ENCODE data around the gene AMOTL1.

The AMOTL1 gene

DNA sequence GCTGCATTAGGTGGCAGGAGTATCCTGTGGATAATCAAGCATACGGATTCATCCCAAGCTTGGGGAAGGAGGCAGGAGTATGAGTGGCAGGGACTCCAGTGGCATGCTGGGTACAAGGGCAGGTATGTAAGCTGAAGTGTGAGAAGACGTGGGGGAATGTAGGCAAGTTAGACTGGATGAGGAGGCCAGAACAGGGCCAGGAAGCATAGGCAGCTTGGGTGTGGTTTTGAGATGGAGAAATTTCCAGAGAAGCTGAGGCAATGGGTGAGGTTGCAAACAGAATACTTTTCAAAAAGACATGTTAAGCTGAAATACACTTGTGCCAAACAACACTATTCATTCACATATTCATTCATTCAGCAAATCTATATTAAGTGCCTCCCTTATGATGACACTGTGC, 43.1 kb upstream of the AMOTL1 start:
- TF ChIP-seq, protein P1, sequence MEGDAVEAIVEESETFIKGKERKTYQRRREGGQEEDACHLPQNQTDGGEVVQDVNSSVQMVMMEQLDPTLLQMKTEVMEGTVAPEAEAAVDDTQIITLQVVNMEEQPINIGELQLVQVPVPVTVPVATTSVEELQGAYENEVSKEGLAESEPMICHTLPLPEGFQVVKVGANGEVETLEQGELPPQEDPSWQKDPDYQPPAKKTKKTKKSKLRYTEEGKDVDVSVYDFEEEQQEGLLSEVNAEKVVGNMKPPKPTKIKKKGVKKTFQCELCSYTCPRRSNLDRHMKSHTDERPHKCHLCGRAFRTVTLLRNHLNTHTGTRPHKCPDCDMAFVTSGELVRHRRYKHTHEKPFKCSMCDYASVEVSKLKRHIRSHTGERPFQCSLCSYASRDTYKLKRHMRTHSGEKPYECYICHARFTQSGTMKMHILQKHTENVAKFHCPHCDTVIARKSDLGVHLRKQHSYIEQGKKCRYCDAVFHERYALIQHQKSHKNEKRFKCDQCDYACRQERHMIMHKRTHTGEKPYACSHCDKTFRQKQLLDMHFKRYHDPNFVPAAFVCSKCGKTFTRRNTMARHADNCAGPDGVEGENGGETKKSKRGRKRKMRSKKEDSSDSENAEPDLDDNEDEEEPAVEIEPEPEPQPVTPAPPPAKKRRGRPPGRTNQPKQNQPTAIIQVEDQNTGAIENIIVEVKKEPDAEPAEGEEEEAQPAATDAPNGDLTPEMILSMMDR (IDR thresholded peaks at IDR 0.05; ENCODE audit: insufficient read depth, low read length, poor library complexity, severe bottlenecking): no peak
- Histone ChIP-seq H3K27me3 (replicated peaks; ENCODE audit: control insufficient read depth, insufficient read depth, low read length) (no peaks in the 10 kb centered on the region; the same call in 1 of the 2 replicates), H3K36me3 (ENCODE audit: control insufficient read depth, insufficient read depth, low read length) (no peaks in the 10 kb centered on the region), H3K4me3 (replicated peaks; ENCODE audit: low read depth, low read length) (no peak overlapping the region)
- DNase-seq (ENCODE audit: extremely low read depth, insufficient read length): no peak

DNA sequence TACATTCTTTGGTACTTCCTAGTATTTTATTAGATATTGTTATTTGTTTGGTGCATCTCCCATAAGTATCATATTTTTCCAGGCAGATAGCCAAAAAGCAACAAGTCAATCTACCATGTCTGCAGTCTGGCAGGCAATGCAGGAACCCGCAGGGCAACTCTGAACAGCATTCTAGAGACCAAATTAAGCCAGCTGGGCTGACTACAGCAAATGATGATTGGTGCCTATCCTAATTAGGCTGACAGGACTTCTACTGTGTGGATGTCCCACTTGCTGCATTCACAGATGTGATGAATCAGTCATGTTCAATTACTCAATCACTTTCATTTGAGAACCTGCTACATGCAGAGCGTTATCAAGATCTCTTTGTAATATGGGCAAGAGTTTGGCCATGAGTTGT, 40.3 kb upstream of the AMOTL1 start:
- TF ChIP-seq, protein P1 (IDR thresholded peaks at IDR 0.05; ENCODE audit: insufficient read depth, low read length, poor library complexity, severe bottlenecking): no peak
- Histone ChIP-seq H3K36me3 (ENCODE audit: control insufficient read depth, insufficient read depth, low read length) (no peaks in the 10 kb centered on the region), H3K4me3 (replicated peaks; ENCODE audit: low read depth, low read length) (no peak overlapping the region), H3K27me3 (replicated peaks; ENCODE audit: control insufficient read depth, insufficient read depth, low read length) (no peaks in the 10 kb centered on the region; the same call in 1 of the 2 replicates)
- no peak for DNase-seq (ENCODE audit: extremely low read depth, insufficient read length)

DNA sequence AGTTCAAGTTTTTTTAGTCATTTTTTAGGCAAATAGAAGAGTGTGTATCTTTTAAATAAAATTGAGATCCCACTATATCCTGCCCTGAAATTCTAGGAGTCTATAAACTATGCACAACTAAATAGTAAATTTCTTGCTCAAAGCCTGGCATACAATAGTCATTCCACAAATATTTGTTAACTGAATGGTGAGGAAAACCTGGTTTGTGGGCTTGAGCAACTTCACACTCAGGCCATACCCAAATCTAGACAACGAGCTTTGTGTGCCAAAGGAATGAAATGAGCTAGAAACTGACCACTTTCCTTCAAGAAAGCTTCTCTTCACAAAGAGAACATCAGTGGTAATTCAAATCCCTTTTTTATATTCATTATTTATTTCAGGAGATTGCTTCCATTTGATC, 39.6 kb upstream of the AMOTL1 start:
- DNase-seq (ENCODE audit: extremely low read depth, insufficient read length): no peak
- TF ChIP-seq, protein P1 (IDR thresholded peaks at IDR 0.05; ENCODE audit: insufficient read depth, low read length, poor library complexity, severe bottlenecking): no peak
- H3K36me3 ChIP-seq (ENCODE audit: control insufficient read depth, insufficient read depth, low read length): no peaks in the 10 kb centered on the region
- no peaks in the 10 kb centered on the region; the same call in 1 of the 2 replicates for H3K27me3 ChIP-seq (replicated peaks; ENCODE audit: control insufficient read depth, insufficient read depth, low read length)
- H3K4me3 ChIP-seq (replicated peaks; ENCODE audit: low read depth, low read length): no peak overlapping the region

DNA sequence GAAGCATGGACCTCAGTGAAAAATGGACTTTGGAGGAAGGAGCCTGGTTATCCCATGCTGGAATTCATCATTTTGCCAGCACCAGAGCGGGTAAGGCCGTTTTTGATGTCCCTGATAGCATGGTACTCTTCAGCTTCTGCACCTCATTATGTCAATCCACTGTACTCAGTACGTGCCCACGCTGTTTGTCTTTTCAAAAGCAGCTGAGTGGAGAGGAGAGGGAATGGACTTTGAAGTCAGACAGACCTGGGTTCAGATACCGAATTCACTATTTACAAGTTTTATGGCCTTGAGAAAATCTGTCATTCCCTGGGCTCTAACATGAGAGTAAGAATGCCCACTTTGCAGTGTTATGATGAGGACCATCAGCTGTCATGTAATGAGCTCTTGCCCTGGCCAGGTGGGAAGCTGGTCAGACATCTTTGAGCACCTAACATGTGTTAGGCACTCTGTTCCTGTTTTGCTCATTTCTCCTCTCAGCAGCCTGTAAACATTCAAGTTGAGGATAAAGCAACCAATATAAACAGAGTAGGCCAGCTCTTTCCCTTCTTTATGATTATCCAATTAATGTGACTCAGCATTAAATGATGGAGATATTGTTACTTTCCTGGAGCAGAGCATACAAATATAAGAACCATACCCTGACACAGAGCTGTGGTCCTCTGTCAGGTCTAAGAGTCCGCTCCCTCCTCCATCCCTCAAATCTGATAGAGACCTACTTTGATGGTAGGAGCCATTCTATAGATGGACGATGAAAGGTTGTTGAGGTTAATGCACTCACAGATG, 39.0 kb upstream of the AMOTL1 start:
- TF ChIP-seq, protein P1 (IDR thresholded peaks at IDR 0.05; ENCODE audit: insufficient read depth, low read length, poor library complexity, severe bottlenecking): no peak
- no peak for DNase-seq (ENCODE audit: extremely low read depth, insufficient read length)
- Histone ChIP-seq H3K27me3 (replicated peaks; ENCODE audit: control insufficient read depth, insufficient read depth, low read length) (no peaks in the 10 kb centered on the region), H3K4me3 (replicated peaks; ENCODE audit: low read depth, low read length) (no peak overlapping the region), H3K36me3 (ENCODE audit: control insufficient read depth, insufficient read depth, low read length) (no peaks in the 10 kb centered on the region)

DNA sequence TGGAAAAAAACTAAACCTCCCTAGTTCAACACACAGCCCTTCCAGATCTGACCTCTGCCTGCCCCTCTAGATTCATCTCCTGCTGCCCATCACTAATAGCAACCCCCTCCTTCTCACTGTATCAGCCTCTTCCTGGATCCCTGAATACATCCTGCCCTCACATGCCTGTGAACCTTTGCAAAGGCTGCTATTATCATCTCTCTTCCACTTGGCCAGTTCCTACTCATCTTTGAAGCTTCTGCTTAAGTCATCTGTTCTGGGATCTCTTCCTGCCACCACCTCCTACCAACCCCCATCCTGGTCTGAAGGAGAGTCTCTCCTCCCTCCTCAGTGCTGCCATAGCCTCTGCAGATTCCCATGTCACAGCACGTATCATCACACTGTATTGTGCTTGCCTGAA, 38.0 kb upstream of the AMOTL1 start:
- Histone ChIP-seq H3K4me3 (replicated peaks; ENCODE audit: low read depth, low read length) (no peak overlapping the region), H3K36me3 (ENCODE audit: control insufficient read depth, insufficient read depth, low read length) (no peaks in the 10 kb centered on the region), H3K27me3 (replicated peaks; ENCODE audit: control insufficient read depth, insufficient read depth, low read length) (no peaks in the 10 kb centered on the region; the same call in 1 of the 2 replicates)
- DNase-seq (ENCODE audit: extremely low read depth, insufficient read length): no peak
- TF ChIP-seq, protein P1 (IDR thresholded peaks at IDR 0.05; ENCODE audit: insufficient read depth, low read length, poor library complexity, severe bottlenecking): no peak

Measured in GM06990 (cell line).